Measurements from ENCODE around the gene DYNLT1. TPM values are rescaled to one million over a fixed set of nuclear protein-coding genes. Genes with fewer than 3 reads are reported as not detected.

DYNLT1 gene
- total and polyA plus RNA-seq, 9 of the 15 experiments (the other 6 are each of a cell fraction or from before 2014, with no cell fraction given) = 42.2 to 583 (median 127) TPM

GRCh38 chr6:158644231-158645063 is at the start of gene DYNLT1 (continued):
- TF ChIP-seq, protein P1, sequence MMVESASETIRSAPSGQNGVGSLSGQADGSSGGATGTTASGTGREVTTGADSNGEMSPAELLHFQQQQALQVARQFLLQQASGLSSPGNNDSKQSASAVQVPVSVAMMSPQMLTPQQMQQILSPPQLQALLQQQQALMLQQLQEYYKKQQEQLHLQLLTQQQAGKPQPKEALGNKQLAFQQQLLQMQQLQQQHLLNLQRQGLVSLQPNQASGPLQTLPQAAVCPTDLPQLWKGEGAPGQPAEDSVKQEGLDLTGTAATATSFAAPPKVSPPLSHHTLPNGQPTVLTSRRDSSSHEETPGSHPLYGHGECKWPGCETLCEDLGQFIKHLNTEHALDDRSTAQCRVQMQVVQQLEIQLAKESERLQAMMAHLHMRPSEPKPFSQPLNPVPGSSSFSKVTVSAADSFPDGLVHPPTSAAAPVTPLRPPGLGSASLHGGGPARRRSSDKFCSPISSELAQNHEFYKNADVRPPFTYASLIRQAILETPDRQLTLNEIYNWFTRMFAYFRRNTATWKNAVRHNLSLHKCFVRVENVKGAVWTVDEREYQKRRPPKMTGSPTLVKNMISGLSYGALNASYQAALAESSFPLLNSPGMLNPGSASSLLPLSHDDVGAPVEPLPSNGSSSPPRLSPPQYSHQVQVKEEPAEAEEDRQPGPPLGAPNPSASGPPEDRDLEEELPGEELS (CRISPR knock-in tag; IDR thresholded peaks at IDR 0.05; ENCODE audit: borderline replicate concordance) = peak; percentile 64; the same call in 1 of the 2 replicates
- peak; percentile 77 for TF ChIP-seq BRD4 (IDR thresholded peaks at IDR 0.05)
- no peak for TF ChIP-seq SMAD3 (CRISPR knock-in tag; conservative IDR thresholded peaks at IDR 0.05)
- TF ChIP-seq, protein P2, sequence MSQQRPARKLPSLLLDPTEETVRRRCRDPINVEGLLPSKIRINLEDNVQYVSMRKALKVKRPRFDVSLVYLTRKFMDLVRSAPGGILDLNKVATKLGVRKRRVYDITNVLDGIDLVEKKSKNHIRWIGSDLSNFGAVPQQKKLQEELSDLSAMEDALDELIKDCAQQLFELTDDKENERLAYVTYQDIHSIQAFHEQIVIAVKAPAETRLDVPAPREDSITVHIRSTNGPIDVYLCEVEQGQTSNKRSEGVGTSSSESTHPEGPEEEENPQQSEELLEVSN (IDR thresholded peaks at IDR 0.05; ENCODE audit: borderline replicate concordance in 1 of 2, extremely low read depth in 1 of 2, insufficient read depth in 1 of 2, insufficient read length in 1 of 2, low read depth in 1 of 2, low read length in 1 of 2, poor library complexity in 1 of 2, severe bottlenecking in 1 of 2) = peak; percentile 78 to 90
- TF ChIP-seq HEY1 (CRISPR knock-in tag; IDR thresholded peaks at IDR 0.05; ENCODE audit: borderline replicate concordance) = no peak
- 0 out of 2 replicates have a peak, but pooled peaks have one; percentile 58 for TF ChIP-seq E2F4 (CRISPR knock-in tag; IDR thresholded peaks at IDR 0.05; ENCODE audit: low read depth)
- peak; percentile 89; the same call in 1 of the 2 replicates for TF ChIP-seq E2F3 (CRISPR knock-in tag; IDR thresholded peaks at IDR 0.05)
- TF ChIP-seq, protein P3, sequence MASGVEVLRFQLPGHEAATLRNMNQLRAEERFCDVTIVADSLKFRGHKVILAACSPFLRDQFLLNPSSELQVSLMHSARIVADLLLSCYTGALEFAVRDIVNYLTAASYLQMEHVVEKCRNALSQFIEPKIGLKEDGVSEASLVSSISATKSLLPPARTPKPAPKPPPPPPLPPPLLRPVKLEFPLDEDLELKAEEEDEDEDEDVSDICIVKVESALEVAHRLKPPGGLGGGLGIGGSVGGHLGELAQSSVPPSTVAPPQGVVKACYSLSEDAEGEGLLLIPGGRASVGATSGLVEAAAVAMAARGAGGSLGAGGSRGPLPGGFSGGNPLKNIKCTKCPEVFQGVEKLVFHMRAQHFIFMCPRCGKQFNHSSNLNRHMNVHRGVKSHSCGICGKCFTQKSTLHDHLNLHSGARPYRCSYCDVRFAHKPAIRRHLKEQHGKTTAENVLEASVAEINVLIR (CRISPR knock-in tag; IDR thresholded peaks at IDR 0.05) = no peak
- TF ChIP-seq CSDE1 (IDR thresholded peaks at IDR 0.05) = peak in 1 of 2 experiments; percentile 38; a peak in 1 of 4 replicates
- peak in 1 of 2 experiments; percentile 89; a peak in 2 of 4 replicates for TF ChIP-seq HDAC1 (IDR thresholded peaks at IDR 0.05)
- peak; percentile 88 for TF ChIP-seq SP1 (CRISPR knock-in tag; IDR thresholded peaks at IDR 0.05)
- no peak; the same call in 1 of the 2 replicates for TF ChIP-seq MYNN (IDR thresholded peaks at IDR 0.05)
- no peak; the same call in 1 of the 2 replicates for TF ChIP-seq MYNN (CRISPR knock-in tag; IDR thresholded peaks at IDR 0.05)
- peak; percentile 99 for TF ChIP-seq RBBP5 (IDR thresholded peaks at IDR 0.05; ENCODE audit: borderline replicate concordance, insufficient read depth, low read length, poor library complexity, severe bottlenecking)
- peak; percentile 71 to 87; a peak in 3 of 4 replicates for TF ChIP-seq SIN3A (IDR thresholded peaks at IDR 0.05; ENCODE audit: borderline replicate concordance in 2 of 2, control insufficient read depth in 1 of 2, low read depth in 2 of 2, low read length in 2 of 2)
- TF ChIP-seq EGR1 (conservative IDR thresholded peaks at IDR 0.05) = peak; percentile 74
- TF ChIP-seq ETV1 (tag; conservative IDR thresholded peaks at IDR 0.05; ENCODE audit: low read depth) = no peak
- TF ChIP-seq SIN3B (IDR thresholded peaks at IDR 0.05; ENCODE audit: low read depth) = peak; percentile 5
- TF ChIP-seq ZNF444 (CRISPR knock-in tag; IDR thresholded peaks at IDR 0.05) = no peak
